Calu3 (cell line): Measurements from ENCODE around the gene ADGRE1. TPM values are rescaled to one million over a fixed set of nuclear protein-coding genes. Genes with fewer than 3 reads are reported as not detected.

Experiments used
- BruUV-seq: library from RNA; stranded (reverse); fragments of 400-500 nt; replicated peaks from 2 replicates; lab custom pipeline; 2021; lab: Mats Ljungman, UMichigan
- CTCF ChIA-PET: fragments of 300-600 bp; sonication (Branson Sonifier 250); formaldehyde crosslinking; loops from one replicate; lab custom pipeline; 2022; ENCODE audit warnings: antibody characterized with exemption; lab: Charles Lee
- DNase-seq: peaks from one replicate; pipeline ENCODE4 v3.0.0; 2022
- H3K27ac Mint-ChIP-seq: one replicate; pipeline ENCODE4 v1.8.0; 2022; ENCODE audit warnings: mixed read lengths; ENCODE audit not compliant: unreplicated experiment
- H3K27me3 Mint-ChIP-seq: one replicate; pipeline ENCODE4 v1.8.0; 2022; ENCODE audit warnings: mixed read lengths; ENCODE audit not compliant: unreplicated experiment
- H3K36me3 Mint-ChIP-seq: one replicate; pipeline ENCODE4 v1.8.0; 2022; ENCODE audit warnings: mild to moderate bottlenecking, moderate library complexity, mixed read lengths; ENCODE audit not compliant: insufficient read depth, unreplicated experiment
- H3K4me1 Mint-ChIP-seq: one replicate; pipeline ENCODE4 v1.8.0; 2022; ENCODE audit warnings: mild to moderate bottlenecking, low read depth, mixed read lengths; ENCODE audit not compliant: unreplicated experiment
- H3K4me3 Mint-ChIP-seq: one replicate; pipeline ENCODE4 v1.8.0; 2022; ENCODE audit warnings: mild to moderate bottlenecking, low read depth, moderate library complexity, mixed read lengths; ENCODE audit not compliant: unreplicated experiment
- H3K9me3 Mint-ChIP-seq: one replicate; pipeline ENCODE4 v1.8.0; 2022; ENCODE audit warnings: low read depth, mixed read lengths; ENCODE audit not compliant: unreplicated experiment
- intact Hi-C: fragments of 100-400 bp; cut with micrococcal nuclease; formaldehyde crosslinking; loops from one replicate; pipeline ENCODE4 v1.10.0; 2022; ENCODE audit not compliant: unreplicated experiment
- total RNA-seq: library from RNA; stranded (reverse); gene quantifications from 2 replicates; pipeline ENCODE4 v1.2.3, GENCODE V29; 2022
- TF ChIP-seq, protein P1 (sequence below): fragments of 200-600 bp; IDR thresholded peaks from one replicate; pipeline ENCODE4 v1.8.0; 2022; ENCODE audit warnings: antibody characterized with exemption; ENCODE audit not compliant: unreplicated experiment

ADGRE1 gene
- total RNA-seq, 1 experiment from 2014 or later = not detected

DNA sequence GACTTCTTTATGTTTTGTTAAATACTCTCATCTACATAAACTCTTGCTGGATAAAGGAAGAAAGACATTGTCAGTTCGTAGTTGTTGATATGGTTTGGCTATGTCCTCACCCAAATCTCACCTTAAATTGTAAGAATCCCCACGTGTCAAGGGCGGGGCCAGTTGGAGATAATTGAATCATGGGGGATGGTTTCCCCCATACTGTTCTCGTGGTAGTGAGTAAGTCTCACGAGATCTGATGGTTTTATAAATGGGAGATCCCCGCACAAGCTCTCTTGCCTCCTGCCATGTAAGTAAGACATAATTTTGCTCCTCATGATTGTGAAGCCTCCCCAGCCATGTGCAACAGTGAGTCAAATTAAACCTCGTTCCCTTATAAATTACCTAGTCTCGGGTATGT, 3.6 kb downstream of the ADGRE1 start:
- intact Hi-C loops = no loop called here
- Mint-ChIP-seq H3K36me3 (no peaks in the 10 kb centered on the region), H3K27me3 (peaks cover 84% of the 10 kb centered on the region), H3K9me3 (peaks cover 6% of the 10 kb centered on the region), H3K27ac (no peak overlapping the region), H3K4me3 (no peak overlapping the region), H3K4me1 (no peaks in the 10 kb centered on the region)
- CTCF ChIA-PET = interaction anchor here (0.6 kb wide), 1 partner anchor 624 kb away, joined by 3 read pairs; no protein-coding TSS in a partner anchor
- no peak for DNase-seq
- BruUV-seq = no TSS peak
- TF ChIP-seq, protein P1, sequence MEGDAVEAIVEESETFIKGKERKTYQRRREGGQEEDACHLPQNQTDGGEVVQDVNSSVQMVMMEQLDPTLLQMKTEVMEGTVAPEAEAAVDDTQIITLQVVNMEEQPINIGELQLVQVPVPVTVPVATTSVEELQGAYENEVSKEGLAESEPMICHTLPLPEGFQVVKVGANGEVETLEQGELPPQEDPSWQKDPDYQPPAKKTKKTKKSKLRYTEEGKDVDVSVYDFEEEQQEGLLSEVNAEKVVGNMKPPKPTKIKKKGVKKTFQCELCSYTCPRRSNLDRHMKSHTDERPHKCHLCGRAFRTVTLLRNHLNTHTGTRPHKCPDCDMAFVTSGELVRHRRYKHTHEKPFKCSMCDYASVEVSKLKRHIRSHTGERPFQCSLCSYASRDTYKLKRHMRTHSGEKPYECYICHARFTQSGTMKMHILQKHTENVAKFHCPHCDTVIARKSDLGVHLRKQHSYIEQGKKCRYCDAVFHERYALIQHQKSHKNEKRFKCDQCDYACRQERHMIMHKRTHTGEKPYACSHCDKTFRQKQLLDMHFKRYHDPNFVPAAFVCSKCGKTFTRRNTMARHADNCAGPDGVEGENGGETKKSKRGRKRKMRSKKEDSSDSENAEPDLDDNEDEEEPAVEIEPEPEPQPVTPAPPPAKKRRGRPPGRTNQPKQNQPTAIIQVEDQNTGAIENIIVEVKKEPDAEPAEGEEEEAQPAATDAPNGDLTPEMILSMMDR = no peak

DNA sequence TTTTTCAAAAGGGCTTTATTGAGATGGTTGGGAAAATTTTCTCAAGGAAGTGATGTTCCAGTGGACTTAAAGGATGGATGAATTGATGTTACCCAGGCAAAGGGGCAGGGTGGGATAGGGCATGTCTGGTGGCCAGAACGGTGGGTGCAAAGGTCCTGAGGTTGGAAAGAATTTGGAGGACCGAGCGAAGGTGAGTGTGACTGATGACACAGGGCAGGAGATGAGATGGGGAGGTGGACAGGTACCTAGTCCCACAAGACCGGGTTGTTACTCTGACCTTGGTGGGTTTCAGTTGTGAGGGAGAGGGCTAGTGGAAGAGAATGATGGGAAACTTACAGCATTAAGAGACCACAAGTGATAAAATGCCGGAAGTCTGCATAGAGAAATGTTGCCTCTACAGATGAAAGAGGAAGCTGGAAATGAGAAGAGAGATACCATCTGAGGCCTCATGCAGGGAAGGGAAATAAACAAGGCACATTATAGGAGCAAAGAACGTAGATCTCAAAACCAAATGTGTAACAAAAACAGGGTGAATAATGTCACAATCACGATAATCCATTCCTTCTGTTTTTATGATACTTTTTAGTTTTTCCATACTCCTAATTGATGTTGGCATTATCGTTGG, 4.5 kb downstream of the ADGRE1 start:
- DNase-seq = no peak
- H3K27me3 Mint-ChIP-seq = peaks cover 87% of the 10 kb centered on the region

DNA sequence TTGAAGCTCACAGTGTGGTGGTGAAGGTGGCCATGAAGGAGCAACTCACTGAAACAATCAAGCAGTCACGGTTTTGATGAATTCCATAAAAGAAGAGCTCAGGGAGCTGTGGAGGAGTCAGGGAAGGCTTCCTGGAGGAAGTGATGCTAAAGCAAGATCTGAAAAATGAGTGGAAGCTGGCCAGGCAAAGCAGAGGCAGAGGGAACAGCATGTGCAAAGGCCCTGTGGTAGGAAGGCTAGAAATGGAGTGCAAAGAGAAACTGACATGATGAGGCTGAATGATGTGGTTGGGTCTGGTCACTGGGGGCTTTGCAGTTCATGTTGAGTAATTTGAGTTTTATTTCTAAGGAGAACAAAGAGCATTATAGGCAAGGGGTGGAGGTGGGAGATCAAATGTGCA, 6.9 kb downstream of the ADGRE1 start:
- Mint-ChIP-seq H3K27me3 (peaks cover 77% of the 10 kb centered on the region), H3K27ac (no peak overlapping the region), H3K36me3 (no peaks in the 10 kb centered on the region), H3K9me3 (peaks cover 7% of the 10 kb centered on the region), H3K4me1 (no peaks in the 10 kb centered on the region), H3K4me3 (no peak overlapping the region)
- TF ChIP-seq, protein P1 = no peak
- intact Hi-C loops = no loop called here
- BruUV-seq = no TSS peak
- no peak for DNase-seq
- CTCF ChIA-PET = no interaction called here

More for the DNA sequence above, 4.5 kb downstream of the ADGRE1 start:
- H3K27ac Mint-ChIP-seq = no peak overlapping the region
- BruUV-seq = no TSS peak
- no peaks in the 10 kb centered on the region for H3K4me1 Mint-ChIP-seq
- CTCF ChIA-PET = interaction anchor here (0.7 kb wide), 1 partner anchor 103 kb away, joined by 3 read pairs; no protein-coding TSS in a partner anchor
- H3K36me3 Mint-ChIP-seq = no peaks in the 10 kb centered on the region
- no peak overlapping the region for H3K4me3 Mint-ChIP-seq
- TF ChIP-seq, protein P1 = no peak
- H3K9me3 Mint-ChIP-seq = peaks cover 8% of the 10 kb centered on the region
- intact Hi-C loops = no loop called here

DNA sequence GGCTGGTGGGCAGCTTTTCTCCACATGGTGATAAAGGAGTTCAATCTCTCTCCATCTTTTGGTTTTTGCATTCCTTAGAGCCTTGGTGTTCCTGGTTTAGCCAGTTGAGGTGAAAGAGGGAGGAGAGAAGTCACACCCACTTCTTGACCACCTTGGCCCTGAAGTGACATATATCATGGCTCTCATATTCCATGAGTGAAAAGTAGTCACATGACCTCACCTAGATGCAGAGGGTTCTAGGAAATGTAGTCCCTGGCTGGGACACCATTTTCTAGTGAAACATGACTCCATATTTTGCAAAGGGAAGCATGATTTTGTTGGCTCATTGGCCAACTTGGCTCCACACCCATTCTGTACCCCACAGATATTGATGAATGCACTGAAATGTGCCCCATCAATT, 16.1 kb downstream of the ADGRE1 start:
- DNase-seq = no peak
- no peaks in the 10 kb centered on the region for H3K4me1 Mint-ChIP-seq
- BruUV-seq = no TSS peak
- peaks cover 12% of the 10 kb centered on the region for H3K27me3 Mint-ChIP-seq
- intact Hi-C loops = no loop called here
- no peaks in the 10 kb centered on the region for H3K36me3 Mint-ChIP-seq
- TF ChIP-seq, protein P1 = no peak
- peaks cover 5% of the 10 kb centered on the region for H3K9me3 Mint-ChIP-seq
- CTCF ChIA-PET = no interaction called here
- no peak overlapping the region for H3K4me3 Mint-ChIP-seq
- H3K27ac Mint-ChIP-seq = no peak overlapping the region
